HG03432 (cell line): ENCODE measurements around the gene DDX27.
"Not testable (repeated sequence)": the region's sequence is repeated elsewhere in the genome, so short reads cannot be mapped to it uniquely, and the experiment has no call there.

Experiments used
- ATAC-seq: cut with Tn5 transposase; IDR thresholded peaks from one replicate; pipeline ENCODE4 v1.9.1; 2021; ENCODE audit warnings: mild to moderate bottlenecking, moderate library complexity; ENCODE audit not compliant: unreplicated experiment

Gene DDX27

DNA sequence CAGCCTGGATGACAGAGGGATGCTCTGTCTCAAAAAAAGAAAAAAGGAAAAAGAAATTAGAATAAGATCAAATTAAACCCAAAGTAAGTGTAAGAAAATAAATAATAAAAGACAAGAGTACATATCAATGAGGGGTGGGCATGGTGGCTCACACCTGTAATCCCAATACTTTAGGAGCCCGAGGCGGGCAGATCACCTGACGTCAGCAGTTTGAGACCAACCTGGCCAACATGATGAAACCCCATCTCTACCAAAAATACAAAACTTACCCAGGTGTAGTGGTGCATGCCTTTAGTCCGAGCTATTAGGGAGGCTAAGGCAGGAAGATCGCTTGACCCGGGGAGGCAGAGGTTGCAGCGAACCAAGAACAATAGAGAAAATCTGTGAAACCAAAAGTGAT lies 16.2 kb upstream of the DDX27 start:
- no peak for ATAC-seq

DNA sequence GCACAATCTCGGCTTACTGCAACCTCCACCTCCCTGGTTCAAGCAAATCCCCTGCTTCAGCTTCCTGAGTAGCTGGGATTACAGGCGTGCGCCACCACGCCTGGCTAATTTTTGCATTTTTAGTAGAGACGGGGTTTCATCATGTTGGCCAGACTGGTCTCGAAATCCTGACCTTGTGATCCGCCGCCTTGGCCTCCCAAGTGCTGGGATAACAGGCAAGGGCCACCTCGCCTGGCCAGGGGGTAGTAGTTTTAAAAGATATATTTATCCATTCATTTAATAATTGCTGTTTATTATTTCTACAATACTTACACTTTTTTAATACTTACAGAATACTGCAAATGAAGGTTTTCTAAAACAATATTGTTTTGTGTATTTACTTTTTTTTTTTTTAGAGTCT lies 15.5 kb upstream of the DDX27 start:
- ATAC-seq, result no peak

GRCh38 chr20:49207076-49207475 lies 12.1 kb upstream of the DDX27 start:
- no peak for ATAC-seq

DNA sequence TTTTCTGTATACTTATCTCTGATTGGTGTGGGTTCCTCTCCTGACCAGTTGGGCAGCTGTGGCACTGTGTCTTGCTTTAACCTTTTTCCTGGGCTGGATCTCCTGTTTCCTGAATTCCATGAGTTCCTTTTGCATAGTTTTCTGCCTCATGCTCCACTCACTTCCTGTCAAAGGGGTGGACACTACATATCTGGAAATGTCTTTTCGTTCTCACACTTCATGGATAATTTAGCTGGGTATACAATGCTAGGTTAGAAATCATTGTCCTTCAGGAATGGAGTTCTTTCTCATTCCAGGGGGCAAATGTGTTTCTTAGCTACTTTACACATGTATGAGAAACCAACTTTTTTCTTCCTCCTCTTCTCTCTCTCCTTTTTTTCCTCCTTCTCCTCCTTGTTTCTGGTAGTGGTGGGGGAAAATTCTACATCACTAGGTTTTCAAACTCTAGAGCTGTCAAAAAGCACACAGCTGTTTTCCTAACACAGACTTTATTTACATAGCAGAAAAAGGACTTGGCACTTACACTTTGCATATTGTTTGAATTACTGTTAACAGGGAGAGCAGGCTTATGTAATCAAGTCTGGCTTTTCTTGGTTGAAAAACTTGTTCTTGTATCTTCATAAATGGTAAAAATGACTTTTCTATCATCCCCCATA lies 9.0 kb upstream of the DDX27 start:
- no peak for ATAC-seq

DNA sequence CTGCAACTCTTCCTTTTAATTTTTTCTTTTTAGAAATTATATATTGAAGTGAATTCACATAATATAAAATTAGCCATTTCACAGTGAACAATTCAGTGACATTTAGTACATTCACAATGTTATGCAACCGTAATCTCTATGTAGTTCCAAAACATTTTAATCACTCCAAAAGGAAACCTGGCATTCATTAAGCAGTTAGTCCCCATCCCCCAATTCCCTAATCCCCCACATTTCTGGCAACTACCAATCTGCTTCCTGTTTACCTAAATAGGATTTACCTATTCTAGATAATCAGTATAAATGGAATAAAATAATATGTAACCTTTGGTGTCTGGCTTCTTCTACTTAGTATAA lies 8.5 kb upstream of the DDX27 start:
- no peak for ATAC-seq

GRCh38 chr20:49214571-49214970 lies 4.6 kb upstream of the DDX27 start:
- ATAC-seq, result no peak

DNA sequence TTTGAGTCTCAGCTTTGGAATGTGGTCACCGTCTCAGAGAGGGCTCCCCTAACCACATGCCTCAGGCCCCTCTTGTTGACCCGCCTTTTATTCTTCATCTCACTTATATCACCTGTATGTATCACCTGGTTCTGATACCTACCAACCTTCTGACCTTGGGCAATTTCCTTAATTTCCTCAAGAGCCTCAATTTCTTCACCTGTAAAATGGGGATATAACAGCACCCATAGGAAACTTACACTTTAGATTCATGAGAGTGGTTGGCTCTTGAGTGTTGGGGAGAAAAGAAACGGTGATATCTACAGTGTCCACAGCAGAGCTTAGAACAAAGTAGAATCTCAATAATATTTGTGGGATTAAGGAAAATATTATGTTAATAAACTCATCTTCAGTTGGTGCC lies 4.0 kb upstream of the DDX27 start:
- no peak for ATAC-seq

GRCh38 chr20:49216991-49217578 lies 2.1 kb upstream of the DDX27 start:
- peak; percentile 30 for ATAC-seq

DNA sequence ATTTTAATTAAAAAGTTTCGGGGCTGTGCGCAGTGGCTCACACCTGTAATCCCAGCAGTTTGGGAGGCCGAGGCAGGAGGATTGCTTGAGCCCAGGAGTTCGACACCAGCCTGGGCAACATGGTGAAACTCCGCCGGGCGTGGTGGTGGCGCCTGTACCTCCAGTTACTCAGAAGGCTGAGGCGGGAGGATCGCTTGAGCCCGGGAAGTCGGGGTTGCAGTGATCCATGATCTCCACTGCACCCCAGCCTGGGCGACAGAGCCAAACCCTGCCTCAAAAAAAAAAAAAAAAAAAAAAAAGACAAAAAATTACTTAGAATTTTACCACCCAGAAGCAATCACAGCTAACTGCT lies 501 bp upstream of the DDX27 start:
- not testable (repeated sequence) for ATAC-seq

- ATAC-seq, result no peak
Measured at GRCh38 chr20:49219924-49220831, 962 bp downstream of the DDX27 start.

DNA sequence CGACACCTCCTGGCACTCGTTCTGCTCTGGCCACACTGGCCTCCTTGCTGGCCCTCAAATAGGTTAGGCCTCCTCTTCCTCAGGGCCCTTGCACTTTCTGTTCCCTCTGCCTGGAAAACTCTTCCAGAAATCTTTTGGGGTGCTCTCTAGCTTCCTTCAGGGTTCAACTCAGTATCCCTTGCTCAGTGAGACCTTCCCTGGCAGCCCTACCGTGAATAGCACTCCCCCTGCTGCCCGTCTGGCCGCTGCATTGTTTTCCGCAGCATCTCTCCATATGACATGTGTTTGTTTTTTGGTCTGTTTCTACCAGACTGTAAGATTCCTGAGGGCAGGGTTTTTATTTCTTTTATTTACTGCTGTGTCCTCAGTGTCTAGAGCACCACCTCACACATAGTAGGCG lies 6.7 kb downstream of the DDX27 start:
- no peak for ATAC-seq

DNA sequence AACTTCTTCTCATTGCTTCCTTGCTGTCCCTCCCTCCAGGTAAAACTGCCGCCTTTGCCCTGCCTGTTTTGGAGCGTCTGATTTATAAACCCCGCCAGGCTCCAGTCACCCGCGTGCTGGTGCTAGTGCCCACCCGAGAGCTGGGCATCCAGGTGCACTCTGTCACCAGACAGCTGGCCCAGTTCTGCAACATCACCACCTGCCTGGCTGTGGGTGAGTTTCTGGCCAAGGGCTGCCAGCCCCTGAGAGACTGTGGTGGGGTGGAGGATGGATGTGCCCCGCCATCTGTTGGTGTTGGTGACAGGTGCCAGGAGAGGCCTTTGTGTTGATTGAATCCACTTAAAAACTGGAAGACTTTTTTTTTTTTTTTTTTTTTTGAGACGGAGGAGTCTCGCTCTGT lies 9.5 kb downstream of the DDX27 start:
- no peak for ATAC-seq

DNA sequence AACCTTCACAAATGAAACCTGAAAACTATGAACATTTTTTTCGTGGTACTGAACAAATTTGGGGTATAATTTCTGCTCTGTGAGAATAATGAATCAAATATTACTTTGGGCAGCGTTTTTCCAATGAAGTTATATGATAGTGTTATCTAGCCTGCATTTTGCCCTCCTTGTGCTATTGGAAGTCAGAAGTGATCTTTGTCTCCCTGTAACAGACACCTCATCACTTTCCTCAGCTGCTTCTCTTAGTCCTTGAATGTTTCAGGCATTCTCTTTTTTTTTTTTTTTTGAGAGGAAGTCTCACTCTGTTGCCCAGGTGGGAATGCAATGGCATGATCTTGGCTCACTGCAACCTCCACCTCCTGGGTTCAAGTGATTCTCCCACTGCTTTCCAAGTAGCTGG lies 10.2 kb downstream of the DDX27 start:
- no peak for ATAC-seq

- no peak for ATAC-seq
Measured at GRCh38 chr20:49230021-49230420, 10.8 kb downstream of the DDX27 start.

DNA sequence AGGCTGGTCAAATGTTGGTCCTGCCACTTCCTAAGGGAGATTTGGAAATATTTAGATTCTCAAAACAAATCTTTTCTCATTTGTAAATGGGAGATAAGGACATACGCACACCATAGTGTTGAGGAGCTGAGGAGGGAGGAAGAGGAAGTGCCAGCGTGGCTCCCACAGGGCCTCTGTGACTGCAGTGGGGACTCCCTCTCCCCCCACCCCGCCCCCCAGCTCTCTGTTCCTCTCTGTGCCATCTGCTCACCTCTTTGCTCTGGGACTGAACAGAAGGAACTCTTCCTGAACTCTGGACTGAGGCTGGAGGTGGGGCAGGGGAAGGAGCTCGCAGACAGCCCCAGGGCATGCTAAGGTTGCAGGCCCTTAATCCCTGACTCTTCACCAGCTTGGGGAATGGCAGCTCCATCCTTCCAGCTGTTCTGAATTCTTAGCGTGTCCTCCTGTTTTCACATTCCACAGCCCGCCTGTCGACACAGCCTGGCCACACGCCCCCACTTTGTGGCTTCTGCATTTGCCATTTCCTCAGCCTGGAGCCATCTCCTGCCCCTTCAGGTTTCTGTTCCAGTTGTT lies 11.4 kb downstream of the DDX27 start:
- ATAC-seq, result no peak

DNA sequence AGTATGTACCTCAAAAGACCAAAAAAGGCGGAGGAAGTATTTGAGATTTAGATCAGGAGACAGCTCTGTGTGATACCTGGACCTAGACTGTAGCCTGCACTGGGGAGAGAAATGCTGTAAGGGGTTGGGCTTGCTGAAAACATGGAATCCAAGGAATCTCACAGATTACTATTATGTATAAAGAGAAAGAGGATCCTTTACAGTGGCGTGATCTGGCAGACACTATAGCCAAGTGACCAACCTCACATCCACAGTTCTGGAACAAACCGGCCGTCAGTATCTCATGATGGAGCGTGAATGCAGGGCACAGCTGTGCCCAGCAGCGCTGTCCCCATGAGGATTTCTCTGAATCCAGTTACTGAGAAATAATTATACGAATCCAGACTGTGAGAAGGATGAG lies 12.3 kb downstream of the DDX27 start:
- no peak for ATAC-seq

GRCh38 chr20:49233226-49233625 lies 14.0 kb downstream of the DDX27 start:
- no peak for ATAC-seq

DNA sequence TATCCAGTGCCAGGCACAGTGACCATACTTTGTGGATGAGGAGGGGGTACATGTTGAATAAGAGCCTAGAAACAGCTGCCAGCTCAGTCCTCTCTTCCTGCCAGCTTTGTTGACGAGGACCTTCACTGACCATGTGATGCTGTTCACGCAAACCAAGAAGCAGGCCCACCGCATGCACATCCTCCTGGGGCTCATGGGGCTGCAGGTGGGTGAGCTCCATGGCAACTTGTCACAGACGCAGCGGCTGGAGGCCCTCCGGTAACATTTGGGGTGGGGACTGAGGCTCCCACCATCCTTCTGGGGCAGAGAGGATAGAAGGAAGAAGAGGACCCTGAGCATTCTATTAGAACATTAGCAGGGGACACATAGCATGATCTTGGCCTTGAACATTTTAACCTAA lies 15.6 kb downstream of the DDX27 start:
- ATAC-seq, result no peak

GRCh38 chr20:49236301-49236700 lies 17.1 kb downstream of the DDX27 start:
- no peak for ATAC-seq

DNA sequence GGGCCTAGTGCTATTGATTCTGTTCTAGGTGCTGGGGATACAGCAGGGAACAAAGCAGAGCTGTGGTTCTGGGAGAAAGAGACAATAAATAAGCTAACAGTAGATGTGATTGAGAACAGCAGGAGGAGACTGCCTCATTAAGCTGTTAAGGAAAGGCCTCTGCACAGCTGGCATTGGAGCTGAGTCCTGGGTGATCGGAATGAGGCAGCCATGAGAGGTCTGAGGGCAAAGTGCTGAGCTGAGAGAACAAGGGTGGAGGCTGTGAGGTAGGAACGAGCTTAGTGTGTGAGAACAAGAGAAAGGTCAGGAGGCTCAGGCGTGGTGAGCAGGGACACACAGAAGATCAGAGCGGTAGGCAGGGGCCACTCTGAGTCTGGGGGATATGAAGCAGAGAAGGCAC lies 18.3 kb downstream of the DDX27 start:
- no peak for ATAC-seq

- ATAC-seq, result no peak
Measured at GRCh38 chr20:49245921-49246740, 26.9 kb downstream of the DDX27 start.
